HEK293 (cell line): Measurements from ENCODE around the gene RIC3.

Source experiments
- CTCF ChIP-seq: fragments of 450-650 bp; formaldehyde crosslinking; IDR thresholded peaks from 2 replicates; pipeline ENCODE4 v1.5.1; 2016; ENCODE audit warnings: missing biosample characterization, missing genetic modification characterization
- GLIS1 ChIP-seq: fragments of 450-650 bp; formaldehyde crosslinking; IDR thresholded peaks from 2 replicates; pipeline ENCODE4 v1.5.1; 2016; ENCODE audit warnings: missing biosample characterization, missing genetic modification characterization
- REPIN1 ChIP-seq: fragments of 450-650 bp; formaldehyde crosslinking; IDR thresholded peaks from 2 replicates; pipeline ENCODE4 v1.5.1; 2017; ENCODE audit warnings: missing biosample characterization, missing genetic modification characterization, low read depth
- REST ChIP-seq: fragments of 450-650 bp; formaldehyde crosslinking; IDR thresholded peaks from 2 replicates; pipeline ENCODE4 v1.5.1; 2016; ENCODE audit warnings: missing biosample characterization, missing genetic modification characterization
- TCF7L2 ChIP-seq: IDR thresholded peaks from 2 replicates; pipeline ENCODE4 v1.6.1; 2011; ENCODE audit warnings: low read depth, mild to moderate bottlenecking, inconsistent platforms, low read length, moderate library complexity, borderline replicate concordance
- ZNF19 ChIP-seq: fragments of 450-650 bp; formaldehyde crosslinking; IDR thresholded peaks from 2 replicates; pipeline ENCODE4; 2016; ENCODE audit warnings: missing biosample characterization, missing genetic modification characterization, low read depth
- ZNF23 ChIP-seq: fragments of 450-650 bp; formaldehyde crosslinking; IDR thresholded peaks from 2 replicates; pipeline ENCODE4 v1.5.1; 2016; ENCODE audit warnings: missing biosample characterization, missing genetic modification characterization, borderline replicate concordance
- ZNF366 ChIP-seq: fragments of 450-650 bp; formaldehyde crosslinking; conservative IDR thresholded peaks from 2 replicates; pipeline ENCODE4 v1.5.1; 2016; ENCODE audit warnings: missing biosample characterization, missing genetic modification characterization
- ZNF629 ChIP-seq: fragments of 450-650 bp; formaldehyde crosslinking; IDR thresholded peaks from 2 replicates; pipeline ENCODE4 v1.5.1; 2017; ENCODE audit warnings: missing biosample characterization, missing genetic modification characterization
- ZNF701 ChIP-seq: fragments of 450-650 bp; formaldehyde crosslinking; IDR thresholded peaks from 2 replicates; pipeline ENCODE4 v1.5.1; 2016; ENCODE audit warnings: missing biosample characterization, missing genetic modification characterization
- ZNF768 ChIP-seq: fragments of 450-650 bp; formaldehyde crosslinking; IDR thresholded peaks from 2 replicates; pipeline ENCODE4 v1.5.1; 2018; ENCODE audit warnings: missing biosample characterization, mild to moderate bottlenecking, missing genetic modification characterization
- ZSCAN23 ChIP-seq: fragments of 450-650 bp; formaldehyde crosslinking; IDR thresholded peaks from 2 replicates; pipeline ENCODE4 v1.5.1; 2016; ENCODE audit warnings: missing biosample characterization, missing genetic modification characterization

- TF ChIP-seq REPIN1 = no peak
- TF ChIP-seq ZNF23 = no peak
- no peak for TF ChIP-seq ZNF701 (tag by site-specific recombination)
- no peak for TF ChIP-seq ZNF366 (tag by site-specific recombination)
- TF ChIP-seq CTCF (tag by site-specific recombination) = no peak
- no peak for TF ChIP-seq GLIS1 (tag by site-specific recombination)
- no peak for TF ChIP-seq ZNF19 (tag by site-specific recombination)
- TF ChIP-seq ZNF629 (tag by site-specific recombination) = no peak
- TF ChIP-seq ZNF768 (tag by site-specific recombination) = no peak
- TF ChIP-seq REST = no peak
- no peak for TF ChIP-seq ZSCAN23 (tag by site-specific recombination)
- TF ChIP-seq TCF7L2 = no peak
Measured at GRCh38 chr11:8067567-8067928, 101.3 kb downstream of the RIC3 start.
